Colonic mucosa (tissue), 4 donors: ENCODE measurements around the gene CH25H. TPM values are rescaled to one million over a fixed set of nuclear protein-coding genes. Genes with fewer than 3 reads are reported as not detected.

ENCODE experiments used
- DNase-seq: peaks from one replicate; pipeline ENCODE4 v3.0.0-alpha.2; 2020
- H3K27ac ChIP-seq: fragments of 200-600 bp; one replicate; pipeline ENCODE4 v1.8.0; 2021
- H3K27me3 ChIP-seq: fragments of 200-600 bp; one replicate; pipeline ENCODE4 v1.8.0; 2021
- H3K36me3 ChIP-seq: fragments of 200-600 bp; one replicate; pipeline ENCODE4 v1.8.0; 2021
- H3K4me1 ChIP-seq: fragments of 200-600 bp; one replicate; pipeline ENCODE4 v1.8.0; 2021; ENCODE audit warnings: mild to moderate bottlenecking
- H3K4me3 ChIP-seq: fragments of 200-600 bp; one replicate; pipeline ENCODE4 v1.8.0; 2021
- H3K9ac ChIP-seq, 2 donors: one replicate each; pipeline ENCODE4 v1.7.0; 2013; ENCODE audit warnings: control low read depth in 2 of 2, low read depth in 2 of 2, low read length in 2 of 2
- H3K9me3 ChIP-seq: fragments of 200-600 bp; one replicate; pipeline ENCODE4 v1.8.0; 2021
- CTCF ChIP-seq: fragments of 200-600 bp; IDR thresholded peaks from one replicate; pipeline ENCODE4 v1.8.0; 2022; ENCODE audit warnings: antibody characterized with exemption, mild to moderate bottlenecking
- intact Hi-C: fragments of 100-400 bp; cut with DNase I; formaldehyde crosslinking; loops from one replicate; pipeline ENCODE4 v1.14.1; 2022
- total RNA-seq, 2 donors: library from RNA; stranded (reverse); fragmentation: NEBNext Ultra II Directional in 1 of 2; extraction: Animal tissue kit (Norgen Biotek cat#: 25700) in 1 of 2; gene quantifications; one replicate each; pipeline ENCODE4 v1.2.1, GENCODE V29; 2021
- donor health status: healthy.
- donor health status: DM: no; HTN: no; CAD: no.
- donor health status: DM: no; HTN: no; CAD: no.

CH25H gene
- total RNA-seq, 2 donors from 2014 or later = 0.40 to 1.7 TPM

DNA sequence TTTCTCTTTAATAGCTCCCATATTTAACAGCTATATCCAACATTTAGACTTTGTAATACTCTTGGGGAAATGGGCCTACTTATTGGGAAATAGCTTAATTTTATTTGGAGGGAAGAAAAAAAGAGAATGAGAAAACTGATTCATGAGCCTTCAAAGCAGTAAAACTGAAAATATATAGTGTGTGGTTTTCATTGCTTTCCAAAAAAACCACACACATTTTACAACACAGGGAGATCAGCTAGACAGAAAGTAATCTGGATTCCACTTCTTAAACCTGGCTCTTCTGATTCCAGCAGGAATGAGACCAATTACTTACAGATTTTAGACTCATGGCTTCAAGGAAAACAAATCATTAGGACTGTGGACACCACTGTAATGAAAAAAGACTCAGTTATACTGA, 48.7 kb downstream of the CH25H start:
- Histone ChIP-seq H3K36me3 (no peaks in the 10 kb centered on the region), H3K4me3 (no peak overlapping the region), H3K4me1 (no peaks in the 10 kb centered on the region), H3K9ac (no peak overlapping the region), H3K9me3 (no peaks in the 10 kb centered on the region), H3K27me3 (no peaks in the 10 kb centered on the region), H3K27ac (no peak overlapping the region)
- TF ChIP-seq CTCF = no peak
- no peak for DNase-seq
- intact Hi-C loops = no loop called here

- no peaks in the 10 kb centered on the region for H3K9me3 ChIP-seq
- no peak overlapping the region for H3K4me3 ChIP-seq
- no peak for TF ChIP-seq CTCF
- DNase-seq = no peak
- no peak overlapping the region for H3K27ac ChIP-seq
- H3K4me1 ChIP-seq = no peaks in the 10 kb centered on the region
- H3K27me3 ChIP-seq = no peaks in the 10 kb centered on the region
- H3K9ac ChIP-seq = no peak overlapping the region
- no peaks in the 10 kb centered on the region for H3K36me3 ChIP-seq
- intact Hi-C loops = no loop called here
These were observed 50.8 kb downstream of the CH25H start for GRCh38 chr10:89156161-89156835.

Other genes starting within 250 kb of the CH25H start
- gene FAS, start 216.5 kb downstream of the CH25H start, total RNA-seq = 10 to 100 TPM; 41.1 to 43.1 TPM
- 10 to 100 TPM; 30.4 to 37.8 TPM for gene LIPA, start 44.5 kb upstream of the CH25H start, total RNA-seq
- gene IFIT2, start 94.7 kb upstream of the CH25H start, total RNA-seq = 1 to 10 TPM; 4.8 to 7.5 TPM
- 1 to 10 TPM; 4.3 to 5.1 TPM for gene IFIT3, start 120.7 kb upstream of the CH25H start, total RNA-seq
- not detected for gene IFIT1B, start 170.7 kb upstream of the CH25H start, total RNA-seq
- 1 to 10 TPM; 1.9 to 5.4 TPM for gene IFIT1, start 185.3 kb upstream of the CH25H start, total RNA-seq
- gene IFIT5, start 207.3 kb upstream of the CH25H start, total RNA-seq = 1 to 10 TPM; 6.1 to 7.5 TPM